Stimulated activated CD4-positive, alpha-beta T cell treated with anti-CD3 and anti-CD28 coated beads, Interleukin-12 subunit alpha, Interleukin-12 subunit beta, amount 100 ng/mL, for 48 hours (primary cell): ENCODE results near the gene ITPA.

ENCODE experiments used
- DNase-seq, 3 donors: peaks; one replicate each; pipeline ENCODE4 v3.0.0-alpha.2; 2020; ENCODE audit warnings: low read depth in 2 of 3, low spot score in 1 of 3

Gene ITPA

GRCh38 chr20:3243718-3244358 lies 34.5 kb downstream of the ITPA start:
- no peak for DNase-seq

GRCh38 chr20:3244613-3245012 lies 35.3 kb downstream of the ITPA start:
- no peak for DNase-seq

GRCh38 chr20:3245156-3245555 lies 35.9 kb downstream of the ITPA start:
- DNase-seq: no peak

- DNase-seq: no peak
Observed at GRCh38 chr20:3245711-3246110, 36.4 kb downstream of the ITPA start.

- no peak for DNase-seq
Observed at GRCh38 chr20:3246682-3247081, 37.4 kb downstream of the ITPA start.

GRCh38 chr20:3247638-3248037 lies 38.3 kb downstream of the ITPA start:
- DNase-seq: no peak

- DNase-seq: no peak
Observed at GRCh38 chr20:3248167-3248992, 39.1 kb downstream of the ITPA start.

- no peak for DNase-seq
Observed at GRCh38 chr20:3248993-3249347, 39.7 kb downstream of the ITPA start.

GRCh38 chr20:3250091-3250504 lies 40.8 kb downstream of the ITPA start:
- DNase-seq: no peak

- DNase-seq: no peak
Observed at GRCh38 chr20:3251806-3252205, 42.5 kb downstream of the ITPA start.

- DNase-seq: no peak
Observed at GRCh38 chr20:3255728-3256127, 46.4 kb downstream of the ITPA start.

- DNase-seq: no peak
Observed at GRCh38 chr20:3258429-3258828, 49.1 kb downstream of the ITPA start.

GRCh38 chr20:3262566-3262965 lies 53.3 kb downstream of the ITPA start:
- no peak for DNase-seq

GRCh38 chr20:3270051-3270450 lies 60.8 kb downstream of the ITPA start:
- DNase-seq: no peak

GRCh38 chr20:3273371-3273770 lies 64.1 kb downstream of the ITPA start:
- no peak for DNase-seq
